Mucosa of descending colon (tissue), 3 donors: ENCODE results near the gene CPNE4. TPM values are rescaled to one million over a fixed set of nuclear protein-coding genes. Genes with fewer than 3 reads are reported as not detected.

Experiments
- ATAC-seq: fragments of 200-7000 bp; cut with Tn5 transposase; one replicate; pipeline ENCODE4 v1.9.1; 2020; ENCODE audit warnings: mild to moderate bottlenecking, moderate library complexity
- DNase-seq, 3 donors: peaks; one replicate each; pipeline ENCODE4 v3.0.0-alpha.2; 2020
- H3K36me3 ChIP-seq: fragments of 200-600 bp; one replicate; pipeline ENCODE4 v1.8.0; 2021; ENCODE audit warnings: low read depth, mild to moderate bottlenecking
- H3K4me1 ChIP-seq: fragments of 200-600 bp; one replicate; pipeline ENCODE4 v1.8.0; 2021; ENCODE audit warnings: low read depth, mild to moderate bottlenecking
- H3K4me3 ChIP-seq: fragments of 200-600 bp; one replicate; pipeline ENCODE4 v1.8.0; 2021; ENCODE audit warnings: mild to moderate bottlenecking
- H3K9me3 ChIP-seq: fragments of 200-600 bp; one replicate; pipeline ENCODE4 v1.8.0; 2021; ENCODE audit warnings: mild to moderate bottlenecking
- CTCF ChIP-seq: fragments of 200-600 bp; IDR thresholded peaks from one replicate; pipeline ENCODE4 v1.8.0; 2022; ENCODE audit warnings: antibody characterized with exemption, mild to moderate bottlenecking
- intact Hi-C, 2 donors: fragments of 100-400 bp; cut with DNase I in 1 of 2; cut with micrococcal nuclease in 1 of 2; formaldehyde crosslinking; loops; one replicate each; pipeline versions ENCODE4 v1.11.0 to v1.11.1; 2022; cut with DNase I, micrococcal nuclease
- total RNA-seq, 3 donors: library from RNA; stranded (reverse); fragmentation: NEBNext Ultra II Directional in 2 of 3; extraction: Animal tissue kit (Norgen Biotek cat#: 25700) in 2 of 3; gene quantifications; one replicate each; pipeline versions ENCODE4 v1.2.1 to v1.2.4, GENCODE V29; 2021 to 2023
- donor health status: DM: no; HTN: no; CAD: no; lungs with moderate emphysema.
- donor health status: DM: no; HTN: no; CAD: no.
- donor health status: DM: no; HTN: yes; CAD: no.

The CPNE4 gene
- total RNA-seq, 3 donors from 2014 or later, result 0.96 to 3.0 (median 1.1) TPM

- H3K4me3 ChIP-seq, result no peak overlapping the region
- no peaks in the 10 kb centered on the region for H3K36me3 ChIP-seq
- ATAC-seq, result no peak
- intact Hi-C loops, result no loop called here
- H3K9me3 ChIP-seq, result no peaks in the 10 kb centered on the region
- DNase-seq, result no peak
- H3K4me1 ChIP-seq, result no peaks in the 10 kb centered on the region
- no peak for TF ChIP-seq CTCF
Observed at GRCh38 chr3:131547585-131547984, 487.2 kb downstream of the CPNE4 start.

DNA sequence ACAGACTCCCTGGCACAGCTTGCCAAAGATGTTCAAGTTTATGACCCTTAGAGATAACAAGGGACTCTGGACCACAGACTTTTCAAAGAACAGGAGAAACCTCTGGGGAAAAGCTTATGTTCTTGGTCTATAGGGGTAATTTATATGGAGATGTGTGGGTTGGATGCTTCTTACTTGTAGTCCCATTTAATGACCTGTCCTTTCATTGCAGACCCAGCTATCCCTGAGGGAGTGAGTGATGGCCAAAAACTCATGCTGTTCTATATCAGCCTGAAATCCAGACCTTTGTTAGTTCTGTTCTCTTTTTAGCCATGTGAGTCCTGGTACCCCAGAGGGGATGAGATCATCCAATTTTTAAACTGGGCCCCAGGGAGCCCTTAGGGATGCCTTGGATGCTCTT, 488.4 kb downstream of the CPNE4 start:
- Histone ChIP-seq H3K9me3 (no peaks in the 10 kb centered on the region), H3K36me3 (no peaks in the 10 kb centered on the region), H3K4me3 (no peak overlapping the region), H3K4me1 (no peaks in the 10 kb centered on the region)
- intact Hi-C loops, result no loop called here
- no peak for TF ChIP-seq CTCF
- ATAC-seq (no peak), DNase-seq (no peak)

GRCh38 chr3:131544557-131544956, 490.3 kb downstream of the CPNE4 start:
- intact Hi-C loops, result no loop called here
- Histone ChIP-seq H3K9me3 (no peaks in the 10 kb centered on the region), H3K4me3 (no peak overlapping the region), H3K36me3 (no peaks in the 10 kb centered on the region), H3K4me1 (no peaks in the 10 kb centered on the region)
- ATAC-seq (no peak), DNase-seq (no peak)
- TF ChIP-seq CTCF, result no peak

DNA sequence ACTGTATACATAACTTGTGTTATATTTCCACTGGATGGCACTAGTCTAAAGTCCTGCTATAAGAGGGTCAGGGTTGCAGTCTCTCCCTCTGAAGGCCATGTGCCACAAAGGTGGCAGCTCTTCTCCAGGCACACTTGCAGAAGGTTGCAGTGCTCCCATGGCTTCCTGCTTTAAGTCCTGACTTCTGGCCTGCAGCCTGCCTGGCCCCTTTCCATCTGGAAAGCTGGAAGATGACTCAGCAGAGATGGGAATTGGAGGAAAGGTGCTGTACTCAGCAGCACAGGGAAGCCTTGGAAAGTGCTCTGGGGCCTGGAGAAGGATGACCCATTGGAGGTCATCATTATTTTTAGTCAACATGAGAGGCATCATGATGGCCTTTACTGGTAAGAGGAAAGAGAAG, 491.1 kb downstream of the CPNE4 start:
- H3K36me3 ChIP-seq, result no peaks in the 10 kb centered on the region
- intact Hi-C loops, result no loop called here
- no peaks in the 10 kb centered on the region for H3K9me3 ChIP-seq
- ATAC-seq (peak; percentile 24), DNase-seq (peak in 2 of 3 donors; percentile 17 to 41)
- no peak for TF ChIP-seq CTCF
- H3K4me1 ChIP-seq, result no peaks in the 10 kb centered on the region
- no peak overlapping the region for H3K4me3 ChIP-seq

DNA sequence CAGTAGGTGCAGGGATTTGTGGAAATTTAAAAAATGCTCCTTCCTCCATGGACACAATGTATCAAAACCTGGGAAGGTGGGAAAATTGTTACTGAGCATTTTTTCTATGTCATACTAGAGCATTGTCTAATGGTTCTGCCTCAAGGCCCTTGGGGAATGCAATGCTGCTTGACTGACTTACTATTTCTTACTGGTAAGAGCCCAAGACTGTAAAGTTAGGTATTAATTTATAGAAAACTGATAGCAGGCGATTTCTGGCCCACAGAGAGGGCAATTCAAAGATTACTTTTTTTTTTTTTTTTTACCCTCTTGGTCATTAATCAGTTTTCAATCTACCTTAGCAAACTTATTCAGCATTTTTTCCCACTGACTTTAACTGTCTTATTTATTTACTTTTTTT, 493.5 kb downstream of the CPNE4 start:
- TF ChIP-seq CTCF, result no peak
- no peak for ATAC-seq
- intact Hi-C loops, result no loop called here

DNA sequence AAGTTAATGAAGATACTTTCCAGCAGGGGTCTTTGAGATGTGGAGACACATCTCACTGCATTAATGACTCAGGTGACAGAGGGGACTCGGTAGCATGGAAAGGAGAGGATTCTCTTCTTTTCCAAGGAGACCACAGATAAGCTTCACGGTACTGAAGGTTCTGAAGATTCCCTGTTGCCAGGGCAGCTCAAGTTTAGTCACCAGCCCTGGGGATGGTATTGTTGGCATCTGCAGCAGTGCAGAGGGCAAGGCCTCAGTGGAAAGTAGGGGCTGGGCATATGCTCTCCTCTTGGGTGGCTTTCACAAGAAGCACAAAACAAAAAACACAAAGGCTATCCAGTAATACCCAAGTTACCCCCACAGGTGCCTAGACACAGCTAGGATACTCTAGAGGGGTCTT, 494.0 kb downstream of the CPNE4 start:
- intact Hi-C loops, result no loop called here
- ATAC-seq (no peak), DNase-seq (no peak)
- Histone ChIP-seq H3K36me3 (no peaks in the 10 kb centered on the region), H3K4me1 (no peaks in the 10 kb centered on the region), H3K4me3 (no peak overlapping the region), H3K9me3 (no peaks in the 10 kb centered on the region)
- no peak for TF ChIP-seq CTCF

More for the DNA sequence above, 493.5 kb downstream of the CPNE4 start:
- H3K4me1 ChIP-seq, result no peaks in the 10 kb centered on the region
- H3K4me3 ChIP-seq, result no peak overlapping the region
- no peaks in the 10 kb centered on the region for H3K36me3 ChIP-seq
- H3K9me3 ChIP-seq, result no peaks in the 10 kb centered on the region
- no peak for DNase-seq
